ENCODE measurements around the gene GDPD2. TPM values are rescaled to one million over a fixed set of nuclear protein-coding genes. Genes with fewer than 3 reads are reported as not detected.
A peak's percentile ranks its signal among the peaks of the same experiment; 100 is the strongest.

Gene GDPD2
- total RNA-seq, 4 donors from 2014 or later: 0.21 TPM; not detected in 3

DNA sequence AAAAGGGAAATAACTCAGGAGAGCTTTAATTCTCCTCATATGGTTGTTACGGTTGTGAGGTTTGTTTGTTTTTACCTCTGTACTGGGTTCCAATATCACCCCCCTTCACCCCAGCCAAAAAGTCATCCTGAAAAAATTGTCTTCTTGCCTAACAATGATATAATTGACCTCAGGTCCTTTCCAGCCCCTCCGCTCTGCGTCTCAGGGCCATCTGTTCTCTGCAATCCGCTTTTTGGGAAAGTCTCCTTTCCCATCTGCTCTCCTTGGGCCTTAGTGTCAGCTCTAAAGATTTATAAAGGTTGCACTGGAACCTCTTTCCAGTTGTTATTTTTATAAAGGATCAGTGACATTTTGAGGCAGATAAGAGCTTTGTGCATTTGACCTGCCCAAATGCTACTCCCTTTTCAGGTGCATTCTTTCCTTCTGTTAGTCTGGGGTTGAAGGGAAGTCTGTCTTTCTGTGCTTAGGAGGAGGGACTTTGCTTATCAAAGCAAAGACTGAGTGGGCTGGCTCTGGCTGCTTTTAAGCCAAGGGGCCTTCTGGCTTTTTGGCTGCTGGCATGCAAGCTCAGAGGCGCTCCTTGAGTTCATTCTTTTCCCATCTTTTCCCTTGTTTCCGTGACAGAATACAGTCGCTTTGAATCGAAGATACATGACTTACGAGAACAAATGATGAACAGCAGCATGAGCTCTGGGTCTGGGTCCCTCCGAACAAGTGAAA is 55.6 kb downstream of the GDPD2 start:
- intact Hi-C loops (cut with DNase I; ENCODE audit: low total_unique reads): no loop called here
- H3K27ac ChIP-seq: peak overlapping the region; percentile 55 to 70
- H3K4me3 ChIP-seq: no peak overlapping the region
- no peak for TF ChIP-seq POLR2A (IDR thresholded peaks at IDR 0.05)
- TF ChIP-seq, protein P1, sequence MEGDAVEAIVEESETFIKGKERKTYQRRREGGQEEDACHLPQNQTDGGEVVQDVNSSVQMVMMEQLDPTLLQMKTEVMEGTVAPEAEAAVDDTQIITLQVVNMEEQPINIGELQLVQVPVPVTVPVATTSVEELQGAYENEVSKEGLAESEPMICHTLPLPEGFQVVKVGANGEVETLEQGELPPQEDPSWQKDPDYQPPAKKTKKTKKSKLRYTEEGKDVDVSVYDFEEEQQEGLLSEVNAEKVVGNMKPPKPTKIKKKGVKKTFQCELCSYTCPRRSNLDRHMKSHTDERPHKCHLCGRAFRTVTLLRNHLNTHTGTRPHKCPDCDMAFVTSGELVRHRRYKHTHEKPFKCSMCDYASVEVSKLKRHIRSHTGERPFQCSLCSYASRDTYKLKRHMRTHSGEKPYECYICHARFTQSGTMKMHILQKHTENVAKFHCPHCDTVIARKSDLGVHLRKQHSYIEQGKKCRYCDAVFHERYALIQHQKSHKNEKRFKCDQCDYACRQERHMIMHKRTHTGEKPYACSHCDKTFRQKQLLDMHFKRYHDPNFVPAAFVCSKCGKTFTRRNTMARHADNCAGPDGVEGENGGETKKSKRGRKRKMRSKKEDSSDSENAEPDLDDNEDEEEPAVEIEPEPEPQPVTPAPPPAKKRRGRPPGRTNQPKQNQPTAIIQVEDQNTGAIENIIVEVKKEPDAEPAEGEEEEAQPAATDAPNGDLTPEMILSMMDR (IDR thresholded peaks at IDR 0.05): no peak
- no peaks in the 10 kb centered on the region for H3K9me3 ChIP-seq
- H3K4me1 ChIP-seq: no peaks in the 10 kb centered on the region
- DNase-seq: no peak
- no peaks in the 10 kb centered on the region for H3K27me3 ChIP-seq
- no peaks in the 10 kb centered on the region for H3K36me3 ChIP-seq

DNA sequence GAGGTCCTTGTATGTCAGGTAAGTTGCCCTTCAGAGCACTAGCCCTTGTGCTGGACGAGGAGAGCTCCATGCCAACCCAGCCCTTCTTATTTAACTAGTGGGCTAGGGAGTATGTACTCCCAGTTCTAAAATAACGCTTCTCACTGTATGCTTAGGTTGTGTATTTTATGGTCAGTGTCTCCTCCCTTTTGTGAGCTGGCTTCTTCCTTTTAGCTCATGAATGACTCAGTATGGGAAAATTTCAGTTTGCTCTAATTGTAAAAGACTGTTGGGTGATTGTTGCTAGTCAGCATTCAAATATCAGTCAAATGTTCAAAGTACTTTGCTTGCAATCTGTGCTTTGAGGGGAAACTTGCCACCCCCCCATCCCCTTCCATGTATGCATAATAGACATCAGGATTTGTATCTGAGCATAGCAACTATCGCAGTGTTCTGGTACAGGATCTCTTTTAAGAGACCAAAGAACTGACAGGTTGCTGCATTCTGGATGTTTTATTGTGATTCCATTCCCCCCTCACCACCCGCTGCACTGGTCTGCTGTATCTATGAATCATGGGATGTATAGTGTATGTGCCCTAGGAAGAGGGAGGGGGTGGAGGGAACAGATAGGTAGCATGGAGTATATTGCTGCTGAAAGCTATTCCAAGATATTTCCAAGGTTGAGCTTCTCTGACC is 56.3 kb downstream of the GDPD2 start:
- Histone ChIP-seq H3K27ac (peak overlapping the region; percentile 55 to 70), H3K9me3 (no peaks in the 10 kb centered on the region), H3K4me3 (no peak overlapping the region), H3K4me1 (no peaks in the 10 kb centered on the region), H3K27me3 (no peaks in the 10 kb centered on the region), H3K36me3 (no peaks in the 10 kb centered on the region)
- no peak for DNase-seq
- TF ChIP-seq, protein P1 (IDR thresholded peaks at IDR 0.05): no peak
- TF ChIP-seq POLR2A (IDR thresholded peaks at IDR 0.05): no peak
- intact Hi-C loops (cut with DNase I; ENCODE audit: low total_unique reads): no loop called here

DNA sequence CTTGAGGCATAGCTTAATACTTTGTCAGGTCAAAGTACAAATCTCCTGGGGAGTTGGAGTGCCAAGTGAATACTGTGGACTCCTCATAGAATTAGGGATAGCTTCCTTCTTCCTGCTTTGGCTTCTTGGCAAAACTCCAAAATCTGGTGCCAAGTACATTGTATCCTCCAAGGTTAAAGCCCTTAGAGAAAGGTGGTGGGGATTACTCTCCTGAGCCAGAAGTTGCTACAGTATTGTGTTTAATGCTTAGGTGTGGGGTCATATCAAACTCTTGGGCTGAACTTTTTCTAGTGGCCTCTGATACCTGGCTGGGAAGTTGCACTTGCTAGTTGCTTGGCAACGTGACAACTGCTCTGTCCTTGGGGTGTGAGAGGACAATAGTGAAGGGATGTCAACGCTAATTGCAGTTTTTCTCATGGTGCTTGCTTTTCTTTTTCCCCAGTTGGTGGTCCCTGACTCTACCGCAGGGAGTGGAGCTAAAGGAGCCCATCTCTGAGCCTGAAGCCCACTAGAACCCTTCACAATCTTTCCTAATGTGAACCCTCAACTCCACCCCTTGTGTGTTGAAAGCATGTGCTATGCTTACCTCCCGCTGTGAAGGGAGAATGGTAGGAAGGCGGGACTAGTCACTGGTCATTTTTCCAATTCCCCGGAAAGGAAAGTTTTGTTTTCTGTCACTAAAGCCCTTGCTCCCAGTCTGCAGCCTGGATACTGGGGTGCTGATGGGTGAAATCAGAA is 57.0 kb downstream of the GDPD2 start:
- intact Hi-C loops (cut with DNase I; ENCODE audit: low total_unique reads): no loop called here
- H3K27ac ChIP-seq: peak overlapping the region; percentile 43 to 52
- no peaks in the 10 kb centered on the region for H3K9me3 ChIP-seq
- no peaks in the 10 kb centered on the region for H3K27me3 ChIP-seq
- no peaks in the 10 kb centered on the region for H3K4me1 ChIP-seq
- TF ChIP-seq, protein P1 (IDR thresholded peaks at IDR 0.05): no peak
- no peak for TF ChIP-seq POLR2A (IDR thresholded peaks at IDR 0.05)
- DNase-seq: no peak
- H3K4me3 ChIP-seq: no peak overlapping the region
- H3K36me3 ChIP-seq: no peaks in the 10 kb centered on the region

DNA sequence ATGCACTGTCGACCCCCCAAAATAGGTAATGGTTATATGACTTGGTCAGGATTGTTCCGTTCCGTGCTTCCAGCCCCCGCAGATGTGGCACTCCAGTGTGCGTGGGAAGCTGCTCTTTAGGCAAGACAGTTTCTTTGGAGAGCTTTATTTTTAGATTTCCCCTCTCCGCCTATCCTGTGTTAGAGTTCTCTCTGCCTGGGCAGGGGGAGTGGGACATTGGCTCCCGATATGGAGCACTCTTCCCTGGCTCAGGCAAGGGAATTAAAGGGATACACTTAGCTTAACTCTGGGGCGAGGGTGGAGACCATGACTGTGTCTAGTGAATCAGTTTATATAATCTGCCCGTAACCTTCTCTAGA is 57.5 kb downstream of the GDPD2 start:
- H3K36me3 ChIP-seq: no peaks in the 10 kb centered on the region
- no peaks in the 10 kb centered on the region for H3K27me3 ChIP-seq
- no peaks in the 10 kb centered on the region for H3K4me1 ChIP-seq
- intact Hi-C loops (cut with DNase I; ENCODE audit: low total_unique reads): no loop called here
- peak; percentile 17 to 47 for DNase-seq
- peak overlapping the region; percentile 43 to 52 for H3K27ac ChIP-seq
- TF ChIP-seq, protein P1 (IDR thresholded peaks at IDR 0.05): no peak
- no peak for TF ChIP-seq POLR2A (IDR thresholded peaks at IDR 0.05)
- no peaks in the 10 kb centered on the region for H3K9me3 ChIP-seq
- no peak overlapping the region for H3K4me3 ChIP-seq
